Skeletal muscle cell (primary cell): ENCODE data around the gene PSD.
"Not testable (repeated sequence)": the region's sequence is repeated elsewhere in the genome, so short reads cannot be mapped to it uniquely, and the experiment has no call there.

Source experiments
- DNase-seq: peaks from one replicate; pipeline ENCODE4 v3.0.0-alpha.2; 2010; ENCODE audit warnings: low read depth
- H3K4me3 ChIP-seq: 2 replicates; pipeline ENCODE4 v1.5.1; 2011; ENCODE audit warnings: low read depth, mild to moderate bottlenecking, control low read depth, low read length, moderate library complexity

Gene PSD

GRCh38 chr10:102418622-102419268, at the start of gene PSD:
Gene PSD (minus strand): TSS chr10:102418785. CDS start chr10:102417038, 1,747 bp downstream.
- peak within 1 kb of the TSS; percentile 93 for H3K4me3 ChIP-seq
- no peak for DNase-seq

GRCh38 chr10:102467971-102468438, 49.4 kb upstream of the PSD start:
- no peak overlapping the region for H3K4me3 ChIP-seq
- DNase-seq = no peak

- no peak for DNase-seq
- H3K4me3 ChIP-seq = no peak overlapping the region
Measured at GRCh38 chr10:102467318-102467717, 48.7 kb upstream of the PSD start.

- no peak overlapping the region for H3K4me3 ChIP-seq
- DNase-seq = no peak
Measured at GRCh38 chr10:102465466-102465865, 46.9 kb upstream of the PSD start.

GRCh38 chr10:102463983-102464382, 45.4 kb upstream of the PSD start:
- DNase-seq = no peak
- no peak overlapping the region for H3K4me3 ChIP-seq

GRCh38 chr10:102462512-102463054, 44.0 kb upstream of the PSD start:
- DNase-seq = no peak
- H3K4me3 ChIP-seq = no peak overlapping the region

GRCh38 chr10:102461187-102462054, 42.8 kb upstream of the PSD start:
- peak; percentile 31 for DNase-seq

GRCh38 chr10:102460836-102461186, 42.2 kb upstream of the PSD start:
- peak overlapping the region; percentile 56 for H3K4me3 ChIP-seq
- DNase-seq = no peak

More at GRCh38 chr10:102461187-102462054, 42.8 kb upstream of the PSD start:
- H3K4me3 ChIP-seq = peak overlapping the region; percentile 56

- DNase-seq = no peak
- H3K4me3 ChIP-seq = no peak overlapping the region
Measured at GRCh38 chr10:102458656-102459055, 40.1 kb upstream of the PSD start.

- DNase-seq = no peak
- H3K4me3 ChIP-seq = no peak overlapping the region
Measured at GRCh38 chr10:102457591-102458150, 39.1 kb upstream of the PSD start.

- DNase-seq = peak; percentile 47
- H3K4me3 ChIP-seq = no peak overlapping the region
Measured at GRCh38 chr10:102455893-102456471, 37.4 kb upstream of the PSD start.

- H3K4me3 ChIP-seq, DNase-seq: not testable (repeated sequence)
Measured at GRCh38 chr10:102454662-102455487, 36.3 kb upstream of the PSD start.

GRCh38 chr10:102453502-102453901, 34.9 kb upstream of the PSD start:
- no peak overlapping the region for H3K4me3 ChIP-seq
- no peak for DNase-seq

- no peak for DNase-seq
- no peak overlapping the region for H3K4me3 ChIP-seq
Measured at GRCh38 chr10:102452672-102453340, 34.2 kb upstream of the PSD start.

- DNase-seq = no peak
- peak within 1 kb of the TSS; percentile 72 for H3K4me3 ChIP-seq
Measured at GRCh38 chr10:102451105-102451969, 32.8 kb upstream of the PSD start, which contains the start of gene C10orf95. Gene C10orf95 (minus strand): TSS chr10:102451543. CDS start chr10:102451093, 450 bp downstream.

GRCh38 chr10:102450374-102451104, 32.0 kb upstream of the PSD start:
- peak; percentile 32 for DNase-seq
- peak overlapping the region; percentile 72 for H3K4me3 ChIP-seq

GRCh38 chr10:102450124-102450373, 31.5 kb upstream of the PSD start:
- no peak for DNase-seq
- H3K4me3 ChIP-seq = peak overlapping the region; percentile 72
